ENCODE results near the gene ZNF274.

DNA sequence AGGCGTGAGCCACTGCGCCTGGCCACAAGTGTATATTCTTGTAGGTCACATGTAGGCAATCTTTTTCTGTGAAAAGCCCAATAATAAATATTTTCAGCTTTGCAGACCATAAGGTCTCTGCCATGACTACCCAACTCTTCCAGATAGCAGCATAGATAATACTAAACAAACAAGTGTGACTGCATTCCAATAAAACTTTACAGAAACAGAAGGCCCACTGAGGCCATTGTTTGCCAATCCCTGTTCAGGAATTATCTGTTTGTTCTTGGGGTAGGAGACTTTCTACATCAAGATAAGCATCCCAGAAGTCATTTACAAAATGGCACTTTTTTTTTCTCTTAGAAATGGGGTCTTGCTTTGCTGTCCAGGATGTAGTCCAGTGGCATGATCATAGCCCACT is 29.5 kb upstream of the ZNF274 start:
- TF ChIP-seq, protein P1, sequence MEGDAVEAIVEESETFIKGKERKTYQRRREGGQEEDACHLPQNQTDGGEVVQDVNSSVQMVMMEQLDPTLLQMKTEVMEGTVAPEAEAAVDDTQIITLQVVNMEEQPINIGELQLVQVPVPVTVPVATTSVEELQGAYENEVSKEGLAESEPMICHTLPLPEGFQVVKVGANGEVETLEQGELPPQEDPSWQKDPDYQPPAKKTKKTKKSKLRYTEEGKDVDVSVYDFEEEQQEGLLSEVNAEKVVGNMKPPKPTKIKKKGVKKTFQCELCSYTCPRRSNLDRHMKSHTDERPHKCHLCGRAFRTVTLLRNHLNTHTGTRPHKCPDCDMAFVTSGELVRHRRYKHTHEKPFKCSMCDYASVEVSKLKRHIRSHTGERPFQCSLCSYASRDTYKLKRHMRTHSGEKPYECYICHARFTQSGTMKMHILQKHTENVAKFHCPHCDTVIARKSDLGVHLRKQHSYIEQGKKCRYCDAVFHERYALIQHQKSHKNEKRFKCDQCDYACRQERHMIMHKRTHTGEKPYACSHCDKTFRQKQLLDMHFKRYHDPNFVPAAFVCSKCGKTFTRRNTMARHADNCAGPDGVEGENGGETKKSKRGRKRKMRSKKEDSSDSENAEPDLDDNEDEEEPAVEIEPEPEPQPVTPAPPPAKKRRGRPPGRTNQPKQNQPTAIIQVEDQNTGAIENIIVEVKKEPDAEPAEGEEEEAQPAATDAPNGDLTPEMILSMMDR (IDR thresholded peaks at IDR 0.05): no peak
- TF ChIP-seq, protein P2, sequence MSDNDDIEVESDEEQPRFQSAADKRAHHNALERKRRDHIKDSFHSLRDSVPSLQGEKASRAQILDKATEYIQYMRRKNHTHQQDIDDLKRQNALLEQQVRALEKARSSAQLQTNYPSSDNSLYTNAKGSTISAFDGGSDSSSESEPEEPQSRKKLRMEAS (CRISPR knock-in tag; IDR thresholded peaks at IDR 0.05): no peak
- TF ChIP-seq CREB1 (CRISPR knock-in tag; IDR thresholded peaks at IDR 0.05) (no peak), USF1 (CRISPR knock-in tag; IDR thresholded peaks at IDR 0.05) (no peak), CBFB (CRISPR knock-in tag; IDR thresholded peaks at IDR 0.05; ENCODE audit: low read depth) (no peak), ESRRA (CRISPR knock-in tag; IDR thresholded peaks at IDR 0.05; ENCODE audit: borderline replicate concordance) (no peak), NFYB (CRISPR knock-in tag; conservative IDR thresholded peaks at IDR 0.05; ENCODE audit: low read depth) (no peak), IRF1 (CRISPR knock-in tag; IDR thresholded peaks at IDR 0.05) (no peak), NR3C1 (CRISPR knock-in tag; conservative IDR thresholded peaks at IDR 0.05; ENCODE audit: low read depth) (no peak), ZNF263 (CRISPR knock-in tag; IDR thresholded peaks at IDR 0.05; ENCODE audit: low read depth) (no peak), AR (CRISPR knock-in tag; IDR thresholded peaks at IDR 0.05) (no peak), ZNF281 (CRISPR knock-in tag; IDR thresholded peaks at IDR 0.05) (no peak), ETV6 (CRISPR knock-in tag; IDR thresholded peaks at IDR 0.05) (no peak)
- TF ChIP-seq, protein P3, sequence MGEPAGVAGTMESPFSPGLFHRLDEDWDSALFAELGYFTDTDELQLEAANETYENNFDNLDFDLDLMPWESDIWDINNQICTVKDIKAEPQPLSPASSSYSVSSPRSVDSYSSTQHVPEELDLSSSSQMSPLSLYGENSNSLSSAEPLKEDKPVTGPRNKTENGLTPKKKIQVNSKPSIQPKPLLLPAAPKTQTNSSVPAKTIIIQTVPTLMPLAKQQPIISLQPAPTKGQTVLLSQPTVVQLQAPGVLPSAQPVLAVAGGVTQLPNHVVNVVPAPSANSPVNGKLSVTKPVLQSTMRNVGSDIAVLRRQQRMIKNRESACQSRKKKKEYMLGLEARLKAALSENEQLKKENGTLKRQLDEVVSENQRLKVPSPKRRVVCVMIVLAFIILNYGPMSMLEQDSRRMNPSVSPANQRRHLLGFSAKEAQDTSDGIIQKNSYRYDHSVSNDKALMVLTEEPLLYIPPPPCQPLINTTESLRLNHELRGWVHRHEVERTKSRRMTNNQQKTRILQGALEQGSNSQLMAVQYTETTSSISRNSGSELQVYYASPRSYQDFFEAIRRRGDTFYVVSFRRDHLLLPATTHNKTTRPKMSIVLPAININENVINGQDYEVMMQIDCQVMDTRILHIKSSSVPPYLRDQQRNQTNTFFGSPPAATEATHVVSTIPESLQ (CRISPR knock-in tag; IDR thresholded peaks at IDR 0.05): no peak
